CD4-positive, alpha-beta T cell treated with Interleukin-21 for 1 hour (primary cell): Measurements from ENCODE around the gene CARD9.
"Not testable (repeated sequence)": the region's sequence is repeated elsewhere in the genome, so short reads cannot be mapped to it uniquely, and the experiment has no call there.

Source experiments
- DNase-seq: peaks from one replicate; pipeline ENCODE4 v3.0.0-alpha.2; 2020

The CARD9 gene

DNA sequence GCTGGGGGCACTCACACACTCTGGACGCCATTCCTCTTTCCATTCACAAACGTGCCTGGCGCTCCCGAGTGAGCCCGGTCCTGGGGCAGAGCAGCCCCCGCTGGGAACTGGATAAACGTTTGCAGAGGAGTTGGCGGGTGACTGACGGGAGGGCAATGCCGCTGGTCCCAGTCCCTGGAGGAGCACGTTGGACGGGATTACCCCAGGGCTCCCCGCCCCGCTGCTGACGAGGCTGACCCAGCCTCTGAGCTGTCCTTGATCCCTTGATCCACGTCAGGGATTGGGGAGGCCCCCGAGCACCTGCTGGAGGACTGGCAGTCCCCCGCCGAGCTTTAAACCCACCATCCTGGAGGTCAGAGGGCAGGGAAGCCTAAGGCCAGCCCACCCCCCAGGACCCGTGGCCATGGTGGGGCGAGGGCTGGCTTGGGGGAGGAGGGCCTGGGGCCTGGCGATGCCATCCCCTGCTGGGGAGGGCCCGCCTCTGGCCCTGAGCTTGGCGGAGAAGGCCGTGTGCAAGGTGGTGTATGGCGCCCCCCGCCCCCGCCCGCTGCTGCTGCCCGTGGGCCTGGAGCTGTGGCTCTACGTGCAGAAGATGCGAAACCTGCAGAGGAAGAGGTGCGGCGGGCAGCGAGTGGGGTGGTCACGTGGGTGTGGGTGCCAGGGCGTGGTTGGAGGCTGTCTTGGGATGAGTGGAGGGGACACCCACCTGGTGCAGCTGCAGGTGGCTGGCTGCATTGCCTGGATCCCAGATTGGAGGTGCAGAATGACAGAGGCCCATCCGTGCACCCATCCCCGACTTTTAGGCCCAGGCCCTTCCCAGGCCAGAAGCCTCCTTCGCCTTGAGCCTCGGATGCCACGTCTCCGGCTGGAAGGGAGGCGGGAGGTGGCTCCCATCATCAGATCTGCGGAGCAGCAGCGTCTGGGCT, 41.6 kb downstream of the CARD9 start:
- DNase-seq, result no peak

- no peak for DNase-seq
These were observed 42.4 kb downstream of the CARD9 start for GRCh38 chr9:136331030-136331429.

- no peak for DNase-seq
These were observed 43.0 kb downstream of the CARD9 start for GRCh38 chr9:136330406-136330990.

GRCh38 chr9:136329636-136330405, 43.6 kb downstream of the CARD9 start:
- DNase-seq, result no peak

GRCh38 chr9:136329211-136329627, 44.2 kb downstream of the CARD9 start:
- no peak for DNase-seq

GRCh38 chr9:136328622-136329041, 44.8 kb downstream of the CARD9 start:
- no peak for DNase-seq

DNA sequence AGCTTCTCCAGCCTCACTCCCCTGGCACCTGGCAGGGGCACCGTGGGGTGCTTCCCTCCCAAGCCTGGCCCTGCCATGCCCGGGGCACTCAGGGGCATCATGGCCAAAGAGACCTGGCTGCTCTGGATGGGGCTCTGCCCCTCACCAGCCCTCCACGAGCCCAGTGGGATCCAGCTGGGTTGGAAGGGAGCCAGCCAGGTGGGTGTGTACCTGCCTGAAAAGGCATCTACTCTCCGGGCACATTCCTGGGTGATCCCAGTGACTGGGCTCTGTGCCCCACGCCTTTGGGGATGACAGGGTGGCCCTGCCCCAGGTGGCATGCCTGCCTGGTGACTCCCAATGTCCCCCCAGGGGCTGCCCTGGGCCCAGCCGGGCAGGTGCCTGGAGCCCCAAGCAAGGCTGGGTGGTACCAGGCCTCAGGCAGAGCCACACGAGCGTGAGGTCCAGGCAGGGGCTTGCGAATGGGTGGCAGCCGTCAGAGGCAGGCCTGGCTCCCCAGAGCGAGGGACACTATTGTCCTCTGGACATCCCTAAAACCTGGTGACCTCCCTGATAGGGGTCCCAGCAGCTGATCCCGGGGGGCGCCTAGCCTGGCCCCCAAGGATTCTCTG, 45.4 kb downstream of the CARD9 start:
- no peak for DNase-seq

- DNase-seq, result peak; percentile 55
These were observed 46.0 kb downstream of the CARD9 start, which contains the start of gene GPSM1 for GRCh38 chr9:136327304-136327974. GPSM1 (plus strand) TSS chr9:136327539; CDS start chr9:136327696, 157 bp downstream.

- no peak for DNase-seq
These were observed 46.6 kb downstream of the CARD9 start for GRCh38 chr9:136326761-136327303.

DNA sequence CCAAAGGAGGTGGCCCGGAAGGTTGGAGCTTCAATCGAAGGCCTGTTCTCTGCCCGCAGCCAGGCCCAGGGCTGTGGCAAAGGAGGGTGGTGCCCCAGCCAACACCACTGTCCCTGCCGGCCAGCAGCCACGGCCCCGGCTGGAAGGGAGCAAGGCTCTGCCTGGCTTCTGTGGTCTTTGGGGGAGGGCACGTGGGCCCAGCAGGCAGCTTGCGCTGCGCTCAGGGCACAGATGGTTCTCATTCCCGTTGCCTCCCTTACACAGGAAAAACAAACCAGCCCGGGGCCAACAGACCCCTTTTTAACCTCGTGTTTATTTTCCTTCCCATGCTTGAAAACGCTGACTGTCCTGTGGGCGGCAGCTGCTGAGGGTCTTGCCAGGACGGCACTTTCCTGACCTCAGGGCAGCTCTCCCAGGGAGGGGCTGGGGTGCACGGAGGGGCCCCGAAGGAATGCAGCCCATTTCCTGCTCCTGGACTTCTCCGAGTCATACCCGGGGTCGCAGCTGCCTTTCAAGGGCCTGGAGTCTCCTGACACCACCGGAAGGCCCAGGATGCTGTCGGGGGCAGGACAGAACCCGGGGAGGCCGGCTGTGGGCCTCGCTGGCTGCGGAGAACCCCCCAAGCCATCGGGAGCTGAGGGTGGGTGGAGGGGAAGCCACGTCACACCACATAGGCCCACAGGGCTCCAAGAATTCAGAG, 47.3 kb downstream of the CARD9 start:
- DNase-seq, result no peak

GRCh38 chr9:136325358-136325757, 48.1 kb downstream of the CARD9 start:
- no peak for DNase-seq

DNA sequence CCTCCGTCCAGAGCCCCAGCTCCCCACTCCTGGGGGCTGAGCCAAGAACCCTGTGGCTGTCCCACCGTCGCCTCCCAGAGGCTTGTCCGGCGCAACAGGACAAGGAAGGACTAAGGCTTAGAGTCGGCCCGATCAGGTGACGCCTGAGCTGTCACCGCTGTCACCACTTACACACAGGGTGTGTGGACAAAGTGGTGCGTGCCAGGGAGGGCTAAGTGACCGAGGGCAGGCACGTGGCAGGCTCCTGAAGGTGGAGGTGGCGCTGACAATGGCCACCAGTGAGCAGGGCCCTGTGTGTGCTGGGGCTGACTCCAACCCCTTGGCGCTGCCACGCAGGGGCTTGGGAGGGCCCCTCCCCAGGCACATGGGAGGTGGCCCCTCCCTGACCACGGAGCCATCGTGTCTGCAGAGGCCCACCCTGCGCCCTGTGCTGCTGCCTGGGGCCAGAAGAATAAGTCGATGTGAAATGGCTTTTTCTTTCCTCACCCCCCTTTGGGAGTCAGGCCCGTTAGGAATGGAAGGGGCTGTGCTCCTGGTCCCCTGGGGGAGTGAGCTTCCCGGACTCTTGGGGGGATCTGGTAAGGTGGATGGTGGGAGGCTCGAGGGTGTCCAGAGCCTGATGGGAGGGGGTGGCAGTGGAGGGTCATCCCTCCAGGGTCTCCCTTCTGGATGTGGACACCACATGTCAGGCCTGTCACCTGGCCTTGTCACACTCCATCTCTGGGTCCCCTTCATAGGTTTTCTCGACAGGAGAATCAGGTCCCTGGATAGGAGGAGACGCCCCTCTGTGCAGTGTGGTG, 48.8 kb downstream of the CARD9 start:
- no peak for DNase-seq

- no peak for DNase-seq
These were observed 50.1 kb downstream of the CARD9 start for GRCh38 chr9:136323371-136323789.

DNA sequence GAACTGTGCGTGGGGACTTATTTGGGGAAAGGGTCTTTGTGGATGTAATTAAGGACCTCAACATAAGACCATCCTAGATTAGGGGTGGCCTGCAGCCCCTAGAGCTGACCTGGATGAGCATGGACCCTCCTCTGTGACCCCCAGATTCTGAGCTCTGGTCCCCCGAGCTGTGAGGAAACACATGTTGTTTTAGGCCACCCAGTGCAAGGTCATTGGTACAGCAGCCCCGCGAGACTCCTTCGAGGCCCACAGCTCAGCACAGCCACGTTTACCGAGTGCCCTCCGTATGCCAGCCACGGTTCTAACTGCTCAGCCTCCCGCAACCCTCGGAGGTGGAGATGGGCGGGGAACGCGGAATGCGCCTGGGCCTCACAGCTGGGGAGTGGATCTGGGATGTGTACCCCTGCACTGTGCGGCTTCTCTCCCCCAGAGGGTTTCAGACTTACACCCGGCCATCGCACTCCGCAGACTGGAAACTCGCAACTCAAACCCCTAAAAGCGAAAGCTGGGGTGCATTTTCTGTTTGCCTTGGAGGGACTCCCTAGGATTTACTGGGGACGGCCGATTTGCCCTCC, 50.6 kb downstream of the CARD9 start:
- no peak for DNase-seq

GRCh38 chr9:136321561-136321960, 51.9 kb downstream of the CARD9 start:
- DNase-seq, result no peak

DNA sequence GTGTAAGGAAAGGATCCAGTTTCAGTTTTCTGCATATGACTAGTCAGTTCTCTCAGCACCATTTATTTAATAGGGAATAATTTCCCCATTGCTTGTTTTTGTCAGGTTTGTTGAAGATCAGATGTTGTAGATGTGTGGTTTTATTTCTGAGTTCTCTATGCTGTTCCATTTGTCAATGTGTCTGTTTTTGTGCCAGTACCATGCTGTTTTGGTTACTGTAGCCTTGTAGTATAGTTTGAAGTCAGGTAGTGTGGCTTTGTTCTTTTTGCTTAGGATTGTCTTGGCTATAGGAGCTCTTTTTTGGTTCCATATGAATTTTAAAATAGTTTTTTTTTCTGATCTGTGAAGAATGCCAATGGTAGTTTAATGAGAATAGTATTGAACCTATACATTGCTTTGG, 52.5 kb downstream of the CARD9 start:
- not testable (repeated sequence) for DNase-seq

GRCh38 chr9:136319955-136320354, 53.5 kb downstream of the CARD9 start:
- not testable (repeated sequence) for DNase-seq

DNA sequence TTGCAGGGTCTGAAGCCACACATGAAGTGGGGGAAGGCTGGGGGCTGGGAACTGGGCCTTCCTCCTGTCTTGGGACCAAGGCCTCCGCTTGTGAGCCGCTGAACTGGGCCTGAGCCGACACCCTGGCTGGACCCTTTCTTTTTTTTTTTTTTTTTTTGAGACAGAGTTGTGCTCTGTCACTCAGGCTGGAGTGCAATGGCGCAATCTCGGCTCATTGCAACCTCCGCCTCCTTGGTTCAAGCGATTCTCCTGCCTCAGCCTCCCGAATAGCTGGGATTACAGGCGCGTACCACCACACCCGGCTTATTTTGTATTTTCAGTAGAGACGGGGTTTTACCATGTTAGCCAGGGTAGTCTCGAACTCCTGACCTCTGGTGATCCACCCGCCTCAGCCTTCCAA, 54.2 kb downstream of the CARD9 start:
- DNase-seq, result not testable (repeated sequence)

- no peak for DNase-seq
These were observed 54.7 kb downstream of the CARD9 start for GRCh38 chr9:136318776-136319241.
